ENCODE results near the gene MDP1.
"Not testable (repeated sequence)": the region's sequence is repeated elsewhere in the genome, so short reads cannot be mapped to it uniquely, and the experiment has no call there.

Gene MDP1

GRCh38 chr14:24238123-24238522, 22.3 kb upstream of the MDP1 start:
- ATAC-seq (no peak), DNase-seq (no peak)
- Mint-ChIP-seq H3K4me1 (peaks cover 86% of the 10 kb centered on the region), H3K27me3 (no peaks in the 10 kb centered on the region), H3K27ac (no peak overlapping the region), H3K4me3 (no peak overlapping the region), H3K9me3 (no peaks in the 10 kb centered on the region)

GRCh38 chr14:24237463-24237955, 21.6 kb upstream of the MDP1 start:
- H3K4me3 Mint-ChIP-seq: no peak overlapping the region
- no peaks in the 10 kb centered on the region for H3K9me3 Mint-ChIP-seq
- ATAC-seq: no peak
- no peaks in the 10 kb centered on the region for H3K27me3 Mint-ChIP-seq
- DNase-seq: no peak
- H3K27ac Mint-ChIP-seq: peak overlapping the region in 1 of 2 donors; percentile 23
- H3K4me1 Mint-ChIP-seq: peaks cover 83% of the 10 kb centered on the region

GRCh38 chr14:24236689-24237462, 21.0 kb upstream of the MDP1 start:
- no peaks in the 10 kb centered on the region for H3K9me3 Mint-ChIP-seq
- H3K27ac Mint-ChIP-seq: peak overlapping the region in 1 of 2 donors; percentile 22
- no peak for ATAC-seq
- H3K4me1 Mint-ChIP-seq: peaks cover 79% of the 10 kb centered on the region
- DNase-seq: no peak
- no peak overlapping the region for H3K4me3 Mint-ChIP-seq
- H3K27me3 Mint-ChIP-seq: no peaks in the 10 kb centered on the region

GRCh38 chr14:24235804-24236688, 20.2 kb upstream of the MDP1 start:
- peaks cover 77% of the 10 kb centered on the region for H3K4me1 Mint-ChIP-seq
- H3K4me3 Mint-ChIP-seq: no peak overlapping the region
- peak overlapping the region in 1 of 2 donors; percentile 77 for H3K27ac Mint-ChIP-seq
- ATAC-seq (no peak), DNase-seq (no peak)
- no peaks in the 10 kb centered on the region for H3K27me3 Mint-ChIP-seq
- H3K9me3 Mint-ChIP-seq: no peaks in the 10 kb centered on the region

- Mint-ChIP-seq H3K9me3 (no peaks in the 10 kb centered on the region), H3K27me3 (no peaks in the 10 kb centered on the region), H3K27ac (no peak overlapping the region), H3K4me1 (peaks cover 64% of the 10 kb centered on the region), H3K4me3 (peak overlapping the region; percentile 19 to 88)
- DNase-seq (no peak), ATAC-seq (no peak)
Observed at GRCh38 chr14:24234095-24235005, 18.5 kb upstream of the MDP1 start.

GRCh38 chr14:24233538-24233866, 17.6 kb upstream of the MDP1 start:
- no peaks in the 10 kb centered on the region for H3K27me3 Mint-ChIP-seq
- H3K27ac Mint-ChIP-seq: no peak overlapping the region
- DNase-seq: no peak
- no peak for ATAC-seq
- H3K4me3 Mint-ChIP-seq: peak overlapping the region; percentile 86 to 88
- H3K9me3 Mint-ChIP-seq: no peaks in the 10 kb centered on the region
- H3K4me1 Mint-ChIP-seq: peaks cover 60% of the 10 kb centered on the region

GRCh38 chr14:24232645-24233537, 17.0 kb upstream of the MDP1 start, which contains the start of gene GMPR2:
GMPR2 (plus strand) TSS chr14:24232929; CDS start chr14:24233254, 325 bp downstream.
- DNase-seq (no peak), ATAC-seq (peak; percentile 63)
- H3K27me3 Mint-ChIP-seq: no peaks in the 10 kb centered on the region

GRCh38 chr14:24232121-24232644, 16.3 kb upstream of the MDP1 start, which contains the start of gene NEDD8:
NEDD8 (minus strand) TSS chr14:24232367; CDS start chr14:24232267, 100 bp downstream.
- DNase-seq: peak; percentile 85 to 91
- H3K4me3 Mint-ChIP-seq: peak within 1 kb of the TSS; percentile 86 to 88
- ATAC-seq: peak; percentile 91
- no peaks in the 10 kb centered on the region for H3K27me3 Mint-ChIP-seq
- H3K9me3 Mint-ChIP-seq: no peaks in the 10 kb centered on the region
- peaks cover 57% of the 10 kb centered on the region for H3K4me1 Mint-ChIP-seq
- H3K27ac Mint-ChIP-seq: peak within 1 kb of the TSS; percentile 91 to 96

More at GRCh38 chr14:24232645-24233537, 17.0 kb upstream of the MDP1 start, which contains the start of gene GMPR2:
- Mint-ChIP-seq H3K9me3 (no peaks in the 10 kb centered on the region), H3K27ac (peak within 1 kb of the TSS; percentile 91 to 96), H3K4me3 (peak within 1 kb of the TSS; percentile 86 to 88), H3K4me1 (peaks cover 58% of the 10 kb centered on the region)

GRCh38 chr14:24231263-24232120, 15.6 kb upstream of the MDP1 start:
- Mint-ChIP-seq H3K4me3 (peak overlapping the region; percentile 86 to 88), H3K27ac (peak overlapping the region; percentile 91 to 96), H3K27me3 (no peaks in the 10 kb centered on the region), H3K9me3 (no peaks in the 10 kb centered on the region), H3K4me1 (peaks cover 55% of the 10 kb centered on the region)
- peak; percentile 17 to 40 for DNase-seq
- peak; percentile 49 for ATAC-seq

GRCh38 chr14:24228902-24229301, 13.0 kb upstream of the MDP1 start:
- H3K9me3 Mint-ChIP-seq: no peaks in the 10 kb centered on the region
- H3K4me3 Mint-ChIP-seq: no peak overlapping the region
- no peaks in the 10 kb centered on the region for H3K27me3 Mint-ChIP-seq
- ATAC-seq (no peak), DNase-seq (no peak)
- H3K4me1 Mint-ChIP-seq: peaks cover 51% of the 10 kb centered on the region
- H3K27ac Mint-ChIP-seq: no peak overlapping the region

GRCh38 chr14:24226473-24226872, 10.6 kb upstream of the MDP1 start:
- Mint-ChIP-seq H3K9me3 (no peaks in the 10 kb centered on the region), H3K27me3 (no peaks in the 10 kb centered on the region), H3K27ac (no peak overlapping the region), H3K4me3 (no peak overlapping the region), H3K4me1 (peaks cover 45% of the 10 kb centered on the region)
- DNase-seq (no peak), ATAC-seq (no peak)

- Mint-ChIP-seq H3K4me1 (peaks cover 38% of the 10 kb centered on the region), H3K4me3 (no peak overlapping the region), H3K9me3 (no peaks in the 10 kb centered on the region), H3K27ac (peak overlapping the region in 1 of 2 donors; percentile 49), H3K27me3 (no peaks in the 10 kb centered on the region)
- no peak for DNase-seq
- no peak for ATAC-seq
Observed at GRCh38 chr14:24224618-24225071, 8.8 kb upstream of the MDP1 start.

- DNase-seq, ATAC-seq, H3K27ac Mint-ChIP-seq, H3K9me3 Mint-ChIP-seq, H3K4me3 Mint-ChIP-seq, H3K27me3 Mint-ChIP-seq: not testable (repeated sequence)
- H3K4me1 Mint-ChIP-seq: peaks cover 32% of the 10 kb centered on the region
Observed at GRCh38 chr14:24222987-24223386, 7.1 kb upstream of the MDP1 start.

All from stimulated activated naive CD8-positive, alpha-beta T cell treated with anti-CD3 and anti-CD28 coated beads, Interleukin-15, amount 100 ng/mL, for 72 hours (primary cell).